ENCODE results near the gene EPHB1. TPM values are rescaled to one million over a fixed set of nuclear protein-coding genes. Genes with fewer than 3 reads are reported as not detected.

Gene EPHB1
- polyA plus RNA-seq, 1 experiment: 0.11 TPM

- Histone ChIP-seq H3K9me3 (ENCODE audit: control insufficient read depth, insufficient read depth, low read length) (no peaks in the 10 kb centered on the region), H3K27me3 (ENCODE audit: control insufficient read depth, insufficient read depth, low read length) (no peaks in the 10 kb centered on the region), H3K27ac (ENCODE audit: low read depth, low read length) (no peak overlapping the region), H3K4me3 (ENCODE audit: low read depth, low read length) (no peak overlapping the region)
- POLR2A ChIA-PET: no interaction called here
- TF ChIP-seq CTCF (IDR thresholded peaks at IDR 0.05; ENCODE audit: low read depth, low read length): no peak
- CTCF ChIA-PET: no interaction called here
- DNase-seq (ENCODE audit: low read depth, low spot score): no peak
These were observed 302.4 kb downstream of the EPHB1 start for GRCh38 chr3:135097276-135097946.

DNA sequence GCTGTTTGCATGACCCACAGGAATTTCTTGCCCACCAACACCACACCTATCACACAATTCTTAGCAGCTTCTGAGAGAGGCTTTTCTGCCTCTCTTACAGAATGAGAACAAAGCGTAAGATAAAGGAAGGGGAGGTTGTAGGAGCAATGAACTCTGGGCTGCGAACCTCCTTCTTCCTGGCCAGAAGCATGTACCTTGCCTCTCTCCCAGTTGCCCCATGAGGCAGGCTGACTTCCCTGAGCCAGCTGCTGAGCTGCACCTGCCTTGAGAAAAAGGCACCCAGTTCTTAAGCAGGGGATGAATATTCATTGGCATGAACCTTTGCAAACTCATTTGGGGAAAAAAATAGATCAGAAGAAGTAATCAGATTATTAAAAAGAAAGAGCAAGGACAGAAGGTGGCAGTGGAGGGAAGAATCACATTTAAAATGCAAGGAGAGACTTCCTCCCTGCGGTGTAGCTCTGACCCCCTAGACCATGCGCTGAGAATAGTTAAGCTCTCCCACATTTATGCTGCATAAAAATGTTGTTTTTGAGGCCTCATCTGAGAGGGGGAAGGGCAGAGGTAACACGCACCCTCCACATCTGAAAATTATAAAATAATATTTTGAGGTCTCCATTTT is 304.8 kb downstream of the EPHB1 start:
- no peak for TF ChIP-seq CTCF (IDR thresholded peaks at IDR 0.05; ENCODE audit: low read depth, low read length)
- DNase-seq (ENCODE audit: low read depth, low spot score): no peak
- Histone ChIP-seq H3K4me3 (ENCODE audit: low read depth, low read length) (no peak overlapping the region), H3K27ac (ENCODE audit: low read depth, low read length) (no peak overlapping the region), H3K9me3 (ENCODE audit: control insufficient read depth, insufficient read depth, low read length) (no peaks in the 10 kb centered on the region), H3K27me3 (ENCODE audit: control insufficient read depth, insufficient read depth, low read length) (no peaks in the 10 kb centered on the region)
- ChIA-PET POLR2A (no interaction called here), CTCF (no interaction called here)

DNA sequence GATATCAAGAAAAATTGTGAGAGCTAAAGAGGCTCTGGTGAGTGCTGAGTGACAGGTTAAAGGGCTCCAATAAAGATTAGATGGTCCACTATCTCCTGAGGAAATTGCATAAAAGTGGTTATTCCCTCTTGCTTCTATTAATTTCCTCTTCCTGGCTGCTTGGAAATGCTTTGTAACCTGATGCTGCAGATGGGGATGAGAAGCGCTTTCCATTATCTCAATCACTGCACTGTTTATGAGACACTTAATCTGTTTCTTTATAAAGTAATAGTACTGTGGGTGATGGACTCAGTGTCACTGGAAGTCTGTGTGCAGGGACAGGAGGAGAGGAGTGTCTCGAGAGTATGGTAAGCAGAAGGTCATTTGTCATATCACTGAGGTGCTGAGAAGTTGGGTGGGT is 305.3 kb downstream of the EPHB1 start:
- no peak for TF ChIP-seq CTCF (IDR thresholded peaks at IDR 0.05; ENCODE audit: low read depth, low read length)
- Histone ChIP-seq H3K27ac (ENCODE audit: low read depth, low read length) (no peak overlapping the region), H3K4me3 (ENCODE audit: low read depth, low read length) (no peak overlapping the region), H3K27me3 (ENCODE audit: control insufficient read depth, insufficient read depth, low read length) (no peaks in the 10 kb centered on the region), H3K9me3 (ENCODE audit: control insufficient read depth, insufficient read depth, low read length) (no peaks in the 10 kb centered on the region)
- no peak for DNase-seq (ENCODE audit: low read depth, low spot score)
- CTCF ChIA-PET: no interaction called here
- POLR2A ChIA-PET: no interaction called here

- Histone ChIP-seq H3K27ac (ENCODE audit: low read depth, low read length) (no peak overlapping the region), H3K4me3 (ENCODE audit: low read depth, low read length) (no peak overlapping the region), H3K9me3 (ENCODE audit: control insufficient read depth, insufficient read depth, low read length) (peaks cover 2% of the 10 kb centered on the region; the same call in 1 of the 2 replicates), H3K27me3 (ENCODE audit: control insufficient read depth, insufficient read depth, low read length) (no peaks in the 10 kb centered on the region)
- no peak for DNase-seq (ENCODE audit: low read depth, low spot score)
- ChIA-PET CTCF (no interaction called here), POLR2A (no interaction called here)
- no peak for TF ChIP-seq CTCF (IDR thresholded peaks at IDR 0.05; ENCODE audit: low read depth, low read length)
These were observed 308.9 kb downstream of the EPHB1 start for GRCh38 chr3:135103917-135104316.

DNA sequence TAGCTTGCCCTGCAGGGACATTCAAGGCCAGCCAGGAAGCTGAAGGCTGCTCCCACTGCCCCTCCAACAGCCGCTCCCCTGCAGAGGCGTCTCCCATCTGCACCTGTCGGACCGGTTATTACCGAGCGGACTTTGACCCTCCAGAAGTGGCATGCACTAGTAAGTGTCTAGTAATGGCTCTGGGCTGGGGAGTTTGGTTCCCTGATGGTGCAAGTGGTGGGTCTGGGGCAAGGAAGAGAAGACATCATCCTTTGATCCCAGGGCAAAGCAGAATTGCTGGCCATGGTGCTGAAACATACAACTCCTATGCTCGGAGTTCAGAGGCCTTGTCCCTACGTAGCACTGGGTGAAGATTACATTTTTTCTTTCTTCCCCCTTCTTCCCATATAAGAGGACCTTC is 311.4 kb downstream of the EPHB1 start:
- Histone ChIP-seq H3K9me3 (ENCODE audit: control insufficient read depth, insufficient read depth, low read length) (peaks cover 6% of the 10 kb centered on the region), H3K4me3 (ENCODE audit: low read depth, low read length) (no peak overlapping the region), H3K27me3 (ENCODE audit: control insufficient read depth, insufficient read depth, low read length) (no peaks in the 10 kb centered on the region), H3K27ac (ENCODE audit: low read depth, low read length) (no peak overlapping the region)
- DNase-seq (ENCODE audit: low read depth, low spot score): no peak
- TF ChIP-seq CTCF (IDR thresholded peaks at IDR 0.05; ENCODE audit: low read depth, low read length): no peak
- ChIA-PET POLR2A (no interaction called here), CTCF (no interaction called here)
